HG03575 (cell line): ENCODE data around the gene COL5A1.
"Not testable (repeated sequence)": the region's sequence is repeated elsewhere in the genome, so short reads cannot be mapped to it uniquely, and the experiment has no call there.

Source experiments
- ATAC-seq: cut with Tn5 transposase; IDR thresholded peaks from one replicate; pipeline ENCODE4 v1.9.1; 2021; ENCODE audit not compliant: unreplicated experiment, insufficient number of reproducible peaks, low FRiP score; ENCODE audit errors: extremely low read depth

COL5A1 gene

GRCh38 chr9:134712926-134713325 lies 71.3 kb downstream of the COL5A1 start:
- no peak for ATAC-seq

GRCh38 chr9:134715536-134715935 lies 73.9 kb downstream of the COL5A1 start:
- not testable (repeated sequence) for ATAC-seq

GRCh38 chr9:134716067-134716466 lies 74.5 kb downstream of the COL5A1 start:
- no peak for ATAC-seq

- no peak for ATAC-seq
Observed at GRCh38 chr9:134717056-134717455, 75.5 kb downstream of the COL5A1 start.

- no peak for ATAC-seq
Observed at GRCh38 chr9:134717924-134718645, 76.5 kb downstream of the COL5A1 start.

GRCh38 chr9:134719331-134719730 lies 77.7 kb downstream of the COL5A1 start:
- ATAC-seq = no peak

- ATAC-seq = no peak
Observed at GRCh38 chr9:134720136-134720753, 78.6 kb downstream of the COL5A1 start.

GRCh38 chr9:134720796-134721195 lies 79.2 kb downstream of the COL5A1 start:
- ATAC-seq = no peak

GRCh38 chr9:134721344-134721743 lies 79.7 kb downstream of the COL5A1 start:
- ATAC-seq = no peak

- ATAC-seq = no peak
Observed at GRCh38 chr9:134722120-134722701, 80.6 kb downstream of the COL5A1 start.

- no peak for ATAC-seq
Observed at GRCh38 chr9:134723037-134723436, 81.4 kb downstream of the COL5A1 start.

GRCh38 chr9:134723491-134724190 lies 82.0 kb downstream of the COL5A1 start:
- ATAC-seq = no peak

- no peak for ATAC-seq
Observed at GRCh38 chr9:134724202-134724911, 82.8 kb downstream of the COL5A1 start.

GRCh38 chr9:134724912-134725604 lies 83.5 kb downstream of the COL5A1 start:
- ATAC-seq = no peak

GRCh38 chr9:134725605-134725940 lies 84.0 kb downstream of the COL5A1 start:
- ATAC-seq = no peak

- no peak for ATAC-seq
Observed at GRCh38 chr9:134726026-134726721, 84.6 kb downstream of the COL5A1 start.

- no peak for ATAC-seq
Observed at GRCh38 chr9:134726722-134727034, 85.1 kb downstream of the COL5A1 start.

GRCh38 chr9:134728021-134728795 lies 86.6 kb downstream of the COL5A1 start:
- no peak for ATAC-seq
